GM12872 (cell line): ENCODE data around the gene ATP8B4.
A peak's percentile ranks its signal among the peaks of the same experiment; 100 is the strongest.

Source experiments
- CTCF ChIP-seq: IDR thresholded peaks from 3 replicates; pipeline ENCODE4 v1.5.1; 2011; ENCODE audit warnings: low read depth, mild to moderate bottlenecking, low read length, moderate library complexity; ENCODE audit not compliant: insufficient read depth

ATP8B4 gene

GRCh38 chr15:49875392-49875791 is 243.6 kb downstream of the ATP8B4 start:
- peak; percentile 47; the same call in 2 of the 3 replicates for TF ChIP-seq CTCF

- TF ChIP-seq CTCF, result no peak
Observed at GRCh38 chr15:49870472-49870871, 248.6 kb downstream of the ATP8B4 start.

GRCh38 chr15:49868348-49868747 is 250.7 kb downstream of the ATP8B4 start:
- TF ChIP-seq CTCF, result no peak

GRCh38 chr15:49865925-49866757 is 252.9 kb downstream of the ATP8B4 start:
- no peak for TF ChIP-seq CTCF

- no peak for TF ChIP-seq CTCF
Observed at GRCh38 chr15:49864251-49864650, 254.8 kb downstream of the ATP8B4 start.

GRCh38 chr15:49863431-49864224 is 255.4 kb downstream of the ATP8B4 start:
- TF ChIP-seq CTCF, result no peak

- TF ChIP-seq CTCF, result no peak
Observed at GRCh38 chr15:49860101-49860500, 258.9 kb downstream of the ATP8B4 start.
